Neural cell (in vitro differentiated cells): ENCODE data around the gene DLG2.

ENCODE experiments used
- POLR2AphosphoS5 ChIP-seq: IDR thresholded peaks from 2 replicates; pipeline ENCODE4 v1.6.1; 2012
- REST ChIP-seq: IDR thresholded peaks from 2 replicates; pipeline ENCODE4 v1.6.1; 2012; ENCODE audit warnings: borderline replicate concordance
- TF ChIP-seq, protein P1 (sequence below): fragments of 450-650 bp; IDR thresholded peaks from 2 replicates; pipeline ENCODE4 v1.5.1; 2014; ENCODE audit warnings: antibody characterized with exemption, mild to moderate bottlenecking, moderate library complexity; ENCODE audit not compliant: poor library complexity, severe bottlenecking

GRCh38 chr11:83475760-83476159 lies 2151.4 kb downstream of the DLG2 start:
- TF ChIP-seq, protein P1, sequence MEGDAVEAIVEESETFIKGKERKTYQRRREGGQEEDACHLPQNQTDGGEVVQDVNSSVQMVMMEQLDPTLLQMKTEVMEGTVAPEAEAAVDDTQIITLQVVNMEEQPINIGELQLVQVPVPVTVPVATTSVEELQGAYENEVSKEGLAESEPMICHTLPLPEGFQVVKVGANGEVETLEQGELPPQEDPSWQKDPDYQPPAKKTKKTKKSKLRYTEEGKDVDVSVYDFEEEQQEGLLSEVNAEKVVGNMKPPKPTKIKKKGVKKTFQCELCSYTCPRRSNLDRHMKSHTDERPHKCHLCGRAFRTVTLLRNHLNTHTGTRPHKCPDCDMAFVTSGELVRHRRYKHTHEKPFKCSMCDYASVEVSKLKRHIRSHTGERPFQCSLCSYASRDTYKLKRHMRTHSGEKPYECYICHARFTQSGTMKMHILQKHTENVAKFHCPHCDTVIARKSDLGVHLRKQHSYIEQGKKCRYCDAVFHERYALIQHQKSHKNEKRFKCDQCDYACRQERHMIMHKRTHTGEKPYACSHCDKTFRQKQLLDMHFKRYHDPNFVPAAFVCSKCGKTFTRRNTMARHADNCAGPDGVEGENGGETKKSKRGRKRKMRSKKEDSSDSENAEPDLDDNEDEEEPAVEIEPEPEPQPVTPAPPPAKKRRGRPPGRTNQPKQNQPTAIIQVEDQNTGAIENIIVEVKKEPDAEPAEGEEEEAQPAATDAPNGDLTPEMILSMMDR = no peak
- TF ChIP-seq REST (no peak), POLR2AphosphoS5 (no peak)
